Muscle layer of colon (tissue), 2 donors: Measurements from ENCODE around the gene GRIK3.
"Not testable (repeated sequence)": the region's sequence is repeated elsewhere in the genome, so short reads cannot be mapped to it uniquely, and the experiment has no call there.

Experiments used
- H3K27ac ChIP-seq: one replicate; pipeline ENCODE4 v1.7.0; 2013; ENCODE audit warnings: low read depth, mild to moderate bottlenecking, low read length, moderate library complexity
- H3K27me3 ChIP-seq, 2 donors: one replicate each; pipeline ENCODE4 v1.7.0; 2013; ENCODE audit warnings: low read length in 2 of 2, mild to moderate bottlenecking in 2 of 2; ENCODE audit not compliant: insufficient read depth in 2 of 2, control insufficient read depth in 1 of 2
- H3K36me3 ChIP-seq: one replicate; pipeline ENCODE4 v1.7.0; 2013; ENCODE audit warnings: mild to moderate bottlenecking, low read length; ENCODE audit not compliant: insufficient read depth
- H3K4me1 ChIP-seq: one replicate; pipeline ENCODE4 v1.7.0; 2013; ENCODE audit warnings: mild to moderate bottlenecking, low read length; ENCODE audit not compliant: insufficient read depth
- H3K4me3 ChIP-seq, 2 donors: one replicate each; pipeline ENCODE4 v1.7.0; 2013; ENCODE audit warnings: low read length in 2 of 2, low read depth in 1 of 2, mild to moderate bottlenecking in 1 of 2, moderate library complexity in 1 of 2
- H3K9ac ChIP-seq: one replicate; pipeline ENCODE4 v1.7.0; 2013; ENCODE audit warnings: low read length
- H3K9me3 ChIP-seq: one replicate; pipeline ENCODE4 v1.7.0; 2013; ENCODE audit warnings: mild to moderate bottlenecking, low read length
- donor health status: abdominal sarcoma.
- donor health status: Adenocarcinoma of cecum.

Gene GRIK3

DNA sequence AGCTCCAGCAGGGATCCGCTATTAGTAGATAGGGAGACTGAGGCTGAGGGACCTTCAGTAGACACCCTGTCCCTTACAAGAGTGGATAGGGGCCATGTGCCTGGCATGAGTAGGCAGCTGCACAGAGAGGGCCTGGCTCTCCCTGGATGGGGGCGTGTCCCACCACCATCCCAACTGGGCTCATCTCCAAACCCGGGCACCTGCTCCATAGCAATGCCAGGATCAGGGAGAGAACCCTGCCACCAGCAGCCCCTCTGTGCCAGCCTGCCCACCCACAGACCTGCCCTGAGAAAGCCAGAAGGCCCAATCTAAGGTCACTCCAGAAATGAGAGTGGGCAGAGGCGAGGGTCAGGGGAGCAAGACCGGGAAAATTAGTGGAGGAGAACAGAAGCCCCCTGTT is 121.3 kb downstream of the GRIK3 start:
- Histone ChIP-seq H3K27ac (no peak overlapping the region), H3K9me3 (no peaks in the 10 kb centered on the region), H3K27me3 (peaks cover 0 to 6% of the 10 kb centered on the region in 2 donors)

DNA sequence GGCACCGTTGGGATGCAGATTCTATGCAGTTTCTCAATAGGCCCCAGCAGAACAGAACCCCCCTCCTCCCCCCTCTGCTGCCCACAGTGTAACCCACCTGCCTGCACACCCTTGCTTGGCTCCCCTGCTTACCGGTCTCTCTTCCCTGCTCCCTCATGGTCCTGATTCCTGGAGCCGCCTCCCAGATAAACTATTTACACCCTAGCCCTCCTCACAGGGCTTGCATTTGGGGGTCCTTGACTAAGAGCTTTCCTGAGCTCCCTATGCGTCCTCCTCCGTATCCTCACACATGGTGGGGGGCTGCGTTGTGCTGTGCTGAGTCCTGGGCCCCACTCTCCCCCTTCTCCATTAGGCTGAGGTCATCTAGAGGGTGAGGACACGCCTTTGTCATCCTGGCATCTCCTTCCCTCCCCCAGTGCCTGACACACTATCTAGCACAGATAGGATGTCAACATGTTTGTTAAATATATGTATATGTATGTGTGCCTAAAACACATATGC is 121.9 kb downstream of the GRIK3 start:
- Histone ChIP-seq H3K4me1 (no peaks in the 10 kb centered on the region), H3K4me3 (no peak overlapping the region), H3K27ac (no peak overlapping the region), H3K9me3 (no peaks in the 10 kb centered on the region), H3K27me3 (peaks cover 0 to 6% of the 10 kb centered on the region in 2 donors), H3K36me3 (no peaks in the 10 kb centered on the region), H3K9ac (no peak overlapping the region)

More for the DNA sequence above, 121.3 kb downstream of the GRIK3 start:
- no peaks in the 10 kb centered on the region for H3K4me1 ChIP-seq
- H3K4me3 ChIP-seq: no peak overlapping the region
- H3K36me3 ChIP-seq: no peaks in the 10 kb centered on the region
- no peak overlapping the region for H3K9ac ChIP-seq

DNA sequence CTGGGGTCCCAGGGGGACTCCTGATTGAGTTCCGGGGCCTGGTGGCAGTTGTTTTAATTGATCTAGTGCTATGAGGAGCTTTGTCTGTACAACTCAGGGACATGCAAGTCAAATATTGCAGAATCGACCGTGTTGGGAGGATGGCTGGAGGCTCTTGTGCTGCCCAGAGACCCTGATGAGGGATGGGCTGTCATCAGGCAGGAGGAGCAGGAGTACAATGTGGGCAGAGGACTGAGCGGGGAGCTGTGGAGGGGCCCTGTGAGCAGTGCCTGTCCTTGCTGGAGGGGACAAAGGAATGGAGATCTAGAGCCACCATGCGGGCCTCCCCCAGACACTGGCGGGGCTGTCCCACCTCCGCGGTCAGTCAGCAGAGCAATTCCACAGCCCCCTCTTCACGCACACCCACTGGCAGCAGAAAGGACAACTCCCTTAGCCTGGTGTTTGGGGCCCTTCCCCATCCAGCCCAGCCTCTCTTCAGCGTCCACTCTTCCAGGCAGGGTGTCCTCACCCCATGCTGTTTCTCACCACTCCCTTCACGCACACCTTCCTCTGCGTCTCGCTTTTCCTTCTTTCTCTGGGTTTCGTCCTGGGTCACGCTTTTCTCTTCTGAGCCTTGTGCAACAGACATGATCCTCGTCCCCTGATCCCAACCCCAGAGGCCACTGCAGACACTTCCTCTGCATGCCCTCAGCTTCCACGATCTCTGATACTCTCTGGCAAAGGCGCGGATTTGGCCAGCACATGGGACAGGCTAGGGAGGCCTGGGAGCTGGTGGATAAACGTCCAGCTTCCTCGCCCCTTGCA is 122.6 kb downstream of the GRIK3 start:
- Histone ChIP-seq H3K27ac (no peak overlapping the region), H3K36me3 (no peaks in the 10 kb centered on the region), H3K9ac (no peak overlapping the region), H3K4me1 (no peaks in the 10 kb centered on the region), H3K4me3 (no peak overlapping the region), H3K9me3 (no peaks in the 10 kb centered on the region), H3K27me3 (peaks cover 0 to 6% of the 10 kb centered on the region in 2 donors)

DNA sequence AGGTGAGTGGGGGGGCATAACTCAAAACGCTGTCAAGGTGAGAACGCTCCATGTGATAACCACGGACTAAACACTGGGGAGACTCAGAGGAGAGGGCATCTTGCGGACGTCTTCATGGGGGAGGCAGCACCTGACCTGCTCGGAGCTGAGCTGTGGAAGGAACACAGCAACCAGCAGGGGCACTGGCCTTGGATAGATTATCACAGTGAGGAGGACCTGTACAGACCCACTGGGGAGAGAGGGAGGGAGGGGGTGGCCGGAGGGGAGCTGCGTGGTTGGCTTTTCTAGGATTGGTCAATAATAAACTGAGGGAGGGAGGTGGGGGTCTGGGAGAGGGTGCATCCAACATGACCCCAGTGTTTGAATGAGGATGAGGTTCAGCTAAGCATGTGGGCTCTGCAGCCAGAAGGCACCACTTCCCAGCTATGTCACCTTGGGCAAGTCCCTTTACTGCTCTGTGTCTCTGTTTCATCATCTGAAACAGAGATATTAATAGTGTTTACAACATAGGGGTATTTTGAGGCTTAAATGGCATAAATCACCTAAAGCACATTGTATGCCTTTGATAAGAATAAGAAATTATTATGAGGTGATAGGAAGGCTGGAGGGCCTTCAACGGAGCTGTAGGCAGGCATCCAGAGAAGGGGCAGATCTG is 123.3 kb downstream of the GRIK3 start:
- H3K4me3 ChIP-seq: no peak overlapping the region
- no peak overlapping the region for H3K27ac ChIP-seq
- H3K4me1 ChIP-seq: no peaks in the 10 kb centered on the region
- no peaks in the 10 kb centered on the region for H3K36me3 ChIP-seq
- H3K27me3 ChIP-seq: peaks cover 0 to 6% of the 10 kb centered on the region in 2 donors
- no peaks in the 10 kb centered on the region for H3K9me3 ChIP-seq
- no peak overlapping the region for H3K9ac ChIP-seq

DNA sequence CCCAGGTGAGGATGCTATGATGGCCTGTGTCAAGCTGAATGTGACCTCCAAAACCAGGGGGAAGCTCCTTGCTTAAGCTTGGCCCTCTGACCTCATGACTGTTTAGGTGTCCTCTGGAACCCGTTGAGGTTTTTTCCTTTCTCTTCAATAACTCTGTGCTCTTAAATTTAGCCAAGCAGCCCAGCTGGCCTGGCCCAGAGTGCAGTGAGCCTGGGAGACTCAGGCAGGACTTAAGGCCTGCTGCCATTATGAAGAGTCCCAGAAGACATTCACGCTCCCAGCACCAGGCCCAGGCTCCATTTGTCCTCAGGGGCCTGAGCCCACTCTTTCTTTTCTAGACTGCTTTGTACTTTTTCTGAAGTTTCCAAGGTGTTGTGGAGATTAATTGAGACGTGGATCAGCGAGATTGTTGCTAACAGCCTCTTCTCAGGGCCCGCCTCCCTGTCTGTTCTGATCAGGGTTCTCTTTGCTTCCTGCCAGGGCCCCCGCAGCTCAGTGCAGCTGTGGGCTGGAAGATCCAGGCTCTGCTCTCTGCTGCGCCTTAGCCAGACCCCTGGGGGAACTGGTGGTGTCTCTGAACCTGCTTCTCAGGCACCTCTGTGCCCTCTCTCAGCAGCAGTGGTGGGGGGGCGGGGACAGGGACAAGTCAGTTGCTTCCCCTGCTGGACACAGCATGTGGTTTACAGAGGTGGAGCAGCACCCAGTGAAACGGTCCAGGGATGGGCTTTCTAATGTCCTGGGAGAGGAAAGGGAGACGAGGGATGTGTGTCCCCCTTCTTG is 124.2 kb downstream of the GRIK3 start:
- H3K4me1 ChIP-seq: no peaks in the 10 kb centered on the region
- H3K4me3 ChIP-seq: no peak overlapping the region

DNA sequence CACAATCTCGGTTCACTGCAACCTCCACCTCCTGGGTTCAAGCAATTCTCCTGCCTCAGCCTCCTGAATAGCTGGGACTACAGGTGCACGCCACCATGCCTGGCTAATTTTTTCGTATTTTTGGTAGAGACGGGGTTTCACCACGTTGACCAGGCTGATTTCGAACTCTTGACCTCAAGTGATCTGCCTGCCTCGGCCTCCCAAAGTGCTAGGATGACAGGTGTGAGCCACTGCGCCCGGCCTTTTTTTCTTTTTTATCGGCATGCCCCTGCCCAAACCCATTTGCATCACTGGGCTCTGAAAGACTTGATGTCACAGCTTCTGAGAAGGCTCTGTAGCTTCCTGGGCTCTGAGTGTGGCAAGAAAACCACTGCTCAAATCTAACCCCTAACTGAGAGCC is 125.0 kb downstream of the GRIK3 start:
- not testable (repeated sequence) for H3K4me3 ChIP-seq, H3K9ac ChIP-seq, H3K4me1 ChIP-seq, H3K36me3 ChIP-seq, H3K27ac ChIP-seq, H3K27me3 ChIP-seq, H3K9me3 ChIP-seq

More for the DNA sequence above, 124.2 kb downstream of the GRIK3 start:
- Histone ChIP-seq H3K27me3 (peaks cover 0 to 6% of the 10 kb centered on the region in 2 donors), H3K9me3 (no peaks in the 10 kb centered on the region), H3K36me3 (no peaks in the 10 kb centered on the region), H3K27ac (no peak overlapping the region), H3K9ac (no peak overlapping the region)

DNA sequence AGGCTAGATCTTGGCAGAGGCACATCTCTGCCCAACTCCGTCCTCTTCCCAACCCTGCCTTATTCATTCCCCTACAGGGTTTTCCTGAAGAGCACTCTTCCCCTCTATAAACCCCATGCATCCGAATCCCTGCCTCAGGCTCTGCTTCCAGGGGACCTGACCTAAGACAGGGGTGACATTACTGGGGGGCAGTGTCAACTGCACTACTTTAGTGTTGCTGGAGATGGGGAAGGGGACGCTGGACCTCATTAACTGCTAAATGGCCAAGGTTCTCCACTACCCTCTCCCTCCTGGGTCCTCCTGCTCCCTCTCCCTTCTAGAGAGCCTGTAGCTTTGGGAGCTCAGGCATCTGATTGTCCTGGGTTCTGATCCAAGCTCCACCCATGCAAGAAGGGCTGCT is 126.2 kb downstream of the GRIK3 start:
- no peak overlapping the region for H3K4me3 ChIP-seq
- no peaks in the 10 kb centered on the region for H3K9me3 ChIP-seq
- H3K27ac ChIP-seq: no peak overlapping the region
- H3K9ac ChIP-seq: no peak overlapping the region
- no peaks in the 10 kb centered on the region for H3K27me3 ChIP-seq
- no peaks in the 10 kb centered on the region for H3K4me1 ChIP-seq
- no peaks in the 10 kb centered on the region for H3K36me3 ChIP-seq

DNA sequence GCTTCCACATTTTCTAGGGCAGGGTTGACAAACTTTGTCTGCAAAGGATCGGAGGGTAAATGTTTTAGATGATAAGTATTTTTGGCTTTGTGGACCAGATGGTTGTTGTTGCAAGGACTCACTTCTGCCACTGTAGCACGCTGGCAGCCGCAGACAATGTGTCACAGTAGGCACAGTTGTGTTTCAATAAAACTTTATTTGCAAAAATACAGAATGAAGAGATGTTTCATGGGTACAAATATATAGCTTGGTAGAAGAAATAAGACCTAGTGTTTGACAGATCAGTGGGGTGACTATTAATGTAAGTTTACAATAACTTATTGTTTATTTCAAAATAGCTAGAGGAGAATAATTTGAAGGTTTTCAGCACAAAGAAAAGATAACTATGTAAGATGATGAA is 127.8 kb downstream of the GRIK3 start:
- no peak overlapping the region for H3K27ac ChIP-seq
- H3K4me3 ChIP-seq: no peak overlapping the region
- no peaks in the 10 kb centered on the region for H3K27me3 ChIP-seq
- H3K9ac ChIP-seq: no peak overlapping the region
- no peaks in the 10 kb centered on the region for H3K4me1 ChIP-seq
- no peaks in the 10 kb centered on the region for H3K36me3 ChIP-seq
- no peaks in the 10 kb centered on the region for H3K9me3 ChIP-seq

DNA sequence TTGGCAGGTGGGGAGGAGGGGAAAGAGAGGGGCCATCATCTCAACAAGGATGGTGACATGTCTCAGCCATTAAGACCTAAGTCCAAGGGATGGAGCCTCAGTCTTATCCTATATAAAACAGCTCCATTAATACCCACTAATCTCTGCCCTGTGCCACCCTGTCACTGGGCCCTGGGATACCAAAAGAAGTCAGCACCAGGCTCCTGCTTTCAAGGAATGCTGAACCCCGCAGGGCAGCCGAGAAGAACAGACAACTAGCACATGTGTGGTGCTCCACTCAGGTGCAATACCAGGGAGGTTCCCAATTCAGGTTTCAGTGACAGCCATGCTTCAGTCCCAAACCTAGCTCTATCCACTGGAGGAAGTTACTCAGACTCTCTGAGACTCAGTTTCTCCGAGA is 128.4 kb downstream of the GRIK3 start:
- Histone ChIP-seq H3K36me3 (no peaks in the 10 kb centered on the region), H3K9ac (no peak overlapping the region), H3K4me1 (no peaks in the 10 kb centered on the region), H3K27ac (no peak overlapping the region), H3K4me3 (no peak overlapping the region), H3K9me3 (no peaks in the 10 kb centered on the region), H3K27me3 (no peaks in the 10 kb centered on the region)

DNA sequence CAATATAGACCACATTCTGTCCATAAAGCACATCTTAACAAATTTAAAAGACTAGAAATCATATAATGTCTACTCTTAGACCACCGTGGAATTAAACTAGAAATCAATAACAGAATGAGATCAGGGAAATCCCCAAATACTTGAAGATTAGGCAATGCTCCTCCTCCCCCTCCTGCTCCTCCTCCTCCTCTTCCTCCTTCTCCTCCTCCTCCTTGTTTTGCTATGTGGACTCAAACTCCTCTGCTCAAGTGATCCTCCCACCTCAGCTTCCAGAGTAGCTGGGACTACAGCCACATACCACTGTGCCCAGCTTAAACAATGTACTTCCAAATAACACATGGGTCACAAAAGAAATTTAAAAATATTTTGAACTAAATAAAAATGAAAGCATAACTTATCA is 134.2 kb downstream of the GRIK3 start:
- no peak overlapping the region for H3K9ac ChIP-seq
- H3K4me3 ChIP-seq: no peak overlapping the region
- H3K27me3 ChIP-seq: no peaks in the 10 kb centered on the region
- no peak overlapping the region for H3K27ac ChIP-seq
- no peaks in the 10 kb centered on the region for H3K36me3 ChIP-seq
- H3K9me3 ChIP-seq: peaks cover 6% of the 10 kb centered on the region
- H3K4me1 ChIP-seq: no peaks in the 10 kb centered on the region

DNA sequence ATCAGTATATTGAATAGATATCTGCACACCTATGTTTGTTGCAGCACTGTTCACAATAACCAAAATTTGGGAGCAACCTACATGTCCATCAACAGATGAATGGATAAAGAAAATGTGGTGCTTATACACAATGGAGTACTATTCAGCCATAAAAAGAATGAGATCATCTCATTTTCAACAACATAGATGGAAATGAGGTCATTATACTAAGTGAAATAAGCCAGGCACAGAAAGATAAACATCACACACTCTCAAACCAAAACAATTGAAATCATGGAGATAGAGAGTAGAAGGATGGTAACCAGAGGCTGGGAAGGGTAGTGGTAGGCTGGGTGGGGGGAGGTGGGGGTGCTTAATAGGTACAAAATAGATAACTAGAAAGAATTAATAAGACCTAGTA is 136.5 kb downstream of the GRIK3 start:
- not testable (repeated sequence) for H3K27me3 ChIP-seq, H3K9ac ChIP-seq, H3K9me3 ChIP-seq, H3K36me3 ChIP-seq, H3K27ac ChIP-seq, H3K4me1 ChIP-seq, H3K4me3 ChIP-seq
